Measurements from ENCODE around the gene TKTL2.

GRCh38 chr4:163515198-163515597 lies 41.6 kb upstream of the TKTL2 start:
- TF ChIP-seq, protein P1, sequence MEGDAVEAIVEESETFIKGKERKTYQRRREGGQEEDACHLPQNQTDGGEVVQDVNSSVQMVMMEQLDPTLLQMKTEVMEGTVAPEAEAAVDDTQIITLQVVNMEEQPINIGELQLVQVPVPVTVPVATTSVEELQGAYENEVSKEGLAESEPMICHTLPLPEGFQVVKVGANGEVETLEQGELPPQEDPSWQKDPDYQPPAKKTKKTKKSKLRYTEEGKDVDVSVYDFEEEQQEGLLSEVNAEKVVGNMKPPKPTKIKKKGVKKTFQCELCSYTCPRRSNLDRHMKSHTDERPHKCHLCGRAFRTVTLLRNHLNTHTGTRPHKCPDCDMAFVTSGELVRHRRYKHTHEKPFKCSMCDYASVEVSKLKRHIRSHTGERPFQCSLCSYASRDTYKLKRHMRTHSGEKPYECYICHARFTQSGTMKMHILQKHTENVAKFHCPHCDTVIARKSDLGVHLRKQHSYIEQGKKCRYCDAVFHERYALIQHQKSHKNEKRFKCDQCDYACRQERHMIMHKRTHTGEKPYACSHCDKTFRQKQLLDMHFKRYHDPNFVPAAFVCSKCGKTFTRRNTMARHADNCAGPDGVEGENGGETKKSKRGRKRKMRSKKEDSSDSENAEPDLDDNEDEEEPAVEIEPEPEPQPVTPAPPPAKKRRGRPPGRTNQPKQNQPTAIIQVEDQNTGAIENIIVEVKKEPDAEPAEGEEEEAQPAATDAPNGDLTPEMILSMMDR (IDR thresholded peaks at IDR 0.05) = no peak
- no peak for TF ChIP-seq POLR2AphosphoS5 (IDR thresholded peaks at IDR 0.05)

Measured in breast epithelium (tissue), 3 donors.